ENCODE measurements around the gene TBC1D22A. TPM values are rescaled to one million over a fixed set of nuclear protein-coding genes. Genes with fewer than 3 reads are reported as not detected.

Gene TBC1D22A
- total and polyA plus RNA-seq, 11 donors = 9.4 to 30.7 (median 18.6) TPM

DNA sequence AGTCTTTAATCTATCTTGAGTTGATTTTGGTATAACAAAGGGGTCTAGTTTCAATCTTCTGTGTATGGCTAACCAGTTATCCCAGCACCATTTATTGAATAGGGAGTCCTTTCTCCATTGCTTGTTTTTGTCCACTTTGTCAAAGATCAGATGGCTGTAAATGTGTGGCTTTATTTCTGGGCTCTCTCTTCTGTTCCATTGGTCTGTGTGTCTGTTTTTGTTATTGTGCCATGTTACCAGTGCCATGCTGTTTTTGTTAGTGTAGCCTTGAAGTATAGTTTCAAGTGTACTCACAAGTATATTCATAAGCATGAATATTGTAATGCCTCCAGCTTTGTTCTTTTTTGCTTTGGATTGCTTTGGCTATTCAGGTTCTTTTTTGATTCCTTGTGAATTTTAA is 159.6 kb downstream of the TBC1D22A start:
- Histone ChIP-seq H3K27me3 (no peaks in the 10 kb centered on the region), H3K4me3 (no peak overlapping the region), H3K36me3 (peaks cover 0 to 17% (median 0%) of the 10 kb centered on the region in 9 donors), H3K9me3 (peaks cover 0 to 16% (median 2%) of the 10 kb centered on the region in 12 donors), H3K4me1 (no peaks in the 10 kb centered on the region), H3K27ac (no peak overlapping the region)
- DNase-seq (no peak), ATAC-seq (no peak)
- TF ChIP-seq, protein P1, sequence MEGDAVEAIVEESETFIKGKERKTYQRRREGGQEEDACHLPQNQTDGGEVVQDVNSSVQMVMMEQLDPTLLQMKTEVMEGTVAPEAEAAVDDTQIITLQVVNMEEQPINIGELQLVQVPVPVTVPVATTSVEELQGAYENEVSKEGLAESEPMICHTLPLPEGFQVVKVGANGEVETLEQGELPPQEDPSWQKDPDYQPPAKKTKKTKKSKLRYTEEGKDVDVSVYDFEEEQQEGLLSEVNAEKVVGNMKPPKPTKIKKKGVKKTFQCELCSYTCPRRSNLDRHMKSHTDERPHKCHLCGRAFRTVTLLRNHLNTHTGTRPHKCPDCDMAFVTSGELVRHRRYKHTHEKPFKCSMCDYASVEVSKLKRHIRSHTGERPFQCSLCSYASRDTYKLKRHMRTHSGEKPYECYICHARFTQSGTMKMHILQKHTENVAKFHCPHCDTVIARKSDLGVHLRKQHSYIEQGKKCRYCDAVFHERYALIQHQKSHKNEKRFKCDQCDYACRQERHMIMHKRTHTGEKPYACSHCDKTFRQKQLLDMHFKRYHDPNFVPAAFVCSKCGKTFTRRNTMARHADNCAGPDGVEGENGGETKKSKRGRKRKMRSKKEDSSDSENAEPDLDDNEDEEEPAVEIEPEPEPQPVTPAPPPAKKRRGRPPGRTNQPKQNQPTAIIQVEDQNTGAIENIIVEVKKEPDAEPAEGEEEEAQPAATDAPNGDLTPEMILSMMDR (IDR thresholded peaks at IDR 0.05) = no peak
- intact Hi-C loops (cut with DNase I) = no loop called here

- Histone ChIP-seq H3K27ac (no peak overlapping the region), H3K4me3 (no peak overlapping the region), H3K36me3 (peaks cover 0 to 9% (median 0%) of the 10 kb centered on the region in 9 donors), H3K4me1 (no peaks in the 10 kb centered on the region), H3K27me3 (no peaks in the 10 kb centered on the region), H3K9me3 (peaks cover 0 to 16% (median 2%) of the 10 kb centered on the region in 12 donors)
- no peak for ATAC-seq
- 94 to 98% (median 96%) methylated on average over 10 of the region's 10 CpGs for WGBS, 4 donors
- no peak for TF ChIP-seq POLR2A (IDR thresholded peaks at IDR 0.05)
- TF ChIP-seq, protein P1 (IDR thresholded peaks at IDR 0.05) = no peak
- DNase-seq = no peak
- intact Hi-C loops (cut with DNase I) = no loop called here
Observed at GRCh38 chr22:46923394-46923793, 160.9 kb downstream of the TBC1D22A start.

DNA sequence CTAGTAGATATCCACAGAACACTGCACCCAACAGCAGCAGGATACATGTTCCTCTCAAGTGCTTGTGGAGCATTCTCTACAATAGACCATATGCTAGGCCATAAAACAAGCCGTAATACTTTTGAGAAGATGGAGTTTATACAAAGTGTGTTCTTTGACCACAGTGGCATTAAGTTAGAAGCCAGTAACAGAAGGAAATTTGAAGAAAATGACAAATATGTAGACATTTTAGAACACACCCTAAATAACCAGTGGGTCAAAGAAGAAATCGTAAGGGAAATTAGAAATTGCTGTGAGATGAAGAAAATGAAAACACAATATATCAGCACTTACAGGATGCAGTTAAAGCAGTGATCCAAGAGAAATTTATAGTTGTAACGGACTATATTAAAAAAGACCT is 163.4 kb downstream of the TBC1D22A start:
- DNase-seq (no peak), ATAC-seq (no peak)
- no peaks in the 10 kb centered on the region for H3K27me3 ChIP-seq
- H3K27ac ChIP-seq = no peak overlapping the region
- H3K36me3 ChIP-seq = peaks cover 0 to 9% (median 0%) of the 10 kb centered on the region in 9 donors
- peaks cover 0 to 16% (median 2%) of the 10 kb centered on the region in 12 donors for H3K9me3 ChIP-seq
- intact Hi-C loops (cut with DNase I) = no loop called here
- TF ChIP-seq, protein P1 (IDR thresholded peaks at IDR 0.05) = no peak
- TF ChIP-seq POLR2A (IDR thresholded peaks at IDR 0.05) = no peak
- H3K4me3 ChIP-seq = no peak overlapping the region
- WGBS, 4 donors = 67 to 83% (median 79%) methylated on average over 3 of the region's 3 CpGs
- H3K4me1 ChIP-seq = no peaks in the 10 kb centered on the region

DNA sequence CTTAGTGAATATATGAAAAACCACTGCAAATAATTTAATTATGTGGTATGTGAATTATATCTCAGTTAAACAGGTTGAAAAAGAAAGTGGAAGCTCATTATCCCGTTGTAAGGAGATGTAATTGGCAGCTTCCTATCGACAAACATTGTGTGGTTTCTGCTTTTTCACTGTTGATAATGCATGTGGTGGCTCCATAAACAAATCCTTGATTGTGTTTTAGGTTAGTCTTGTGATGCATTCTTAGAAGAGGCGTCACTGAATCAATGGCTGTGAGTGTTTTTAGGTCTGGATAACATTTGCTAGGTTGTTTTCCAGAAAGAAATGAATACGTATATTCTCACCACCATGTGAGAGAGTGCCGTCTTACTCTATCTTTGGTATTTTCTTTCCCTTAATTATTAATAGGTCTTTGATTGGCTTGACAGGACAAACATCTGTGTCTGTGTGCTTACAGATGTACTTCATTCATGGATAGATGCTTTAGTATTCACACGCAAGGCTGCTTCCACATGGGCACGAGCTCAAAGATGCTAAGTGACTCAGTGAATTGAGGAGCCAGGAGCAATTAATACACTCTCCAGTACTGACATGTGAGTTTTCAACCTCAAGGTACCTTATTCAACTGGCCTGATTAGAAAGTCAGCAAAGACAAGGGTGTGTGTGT is 166.7 kb downstream of the TBC1D22A start:
- peaks cover 0 to 9% (median 0%) of the 10 kb centered on the region in 9 donors for H3K36me3 ChIP-seq
- 81 to 89% (median 87%) methylated on average over 7 of the region's 7 CpGs for WGBS, 4 donors
- peaks cover 0 to 12% (median 0%) of the 10 kb centered on the region in 12 donors for H3K4me1 ChIP-seq
- ATAC-seq = no peak
- no peak overlapping the region for H3K27ac ChIP-seq
- TF ChIP-seq, protein P1 (IDR thresholded peaks at IDR 0.05) = no peak
- no peak for TF ChIP-seq POLR2A (IDR thresholded peaks at IDR 0.05)
- no peak for DNase-seq
- intact Hi-C loops (cut with DNase I) = no loop called here
- H3K9me3 ChIP-seq = no peaks in the 10 kb centered on the region
- H3K4me3 ChIP-seq = no peak overlapping the region
- H3K27me3 ChIP-seq = no peaks in the 10 kb centered on the region

Data from heart left ventricle (tissue), 16 donors.